Measurements from ENCODE around the gene PCDHGC3.

PCDHGC3 gene

DNA sequence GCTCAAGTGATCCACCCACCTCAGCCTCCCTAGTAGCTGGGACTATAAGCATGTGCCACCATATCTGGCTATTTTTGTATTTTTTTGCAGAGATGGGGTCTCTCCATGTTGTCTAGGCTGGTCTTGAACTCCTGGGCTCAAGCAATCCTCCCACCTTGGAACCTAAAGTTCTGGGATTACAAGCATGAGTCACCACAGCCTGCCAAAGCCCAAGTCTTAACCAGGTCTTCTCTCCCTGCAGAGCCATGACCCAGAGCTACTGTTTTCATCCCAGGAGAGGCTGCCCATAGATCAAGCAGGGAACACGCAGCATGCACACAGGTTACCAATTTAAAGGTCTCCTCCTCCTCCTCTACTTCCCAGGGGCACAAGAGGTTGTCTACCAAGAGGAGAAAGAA, 42.9 kb downstream of the PCDHGC3 start:
- POLR2A ChIA-PET: no interaction called here
- no peak for DNase-seq (ENCODE audit: extremely low spot score)
- CTCF ChIA-PET: interaction anchor here (1.4 kb wide), 1 partner anchor 11 kb away, joined by 4 read pairs; no protein-coding TSS in a partner anchor
- TF ChIP-seq SUZ12 (IDR thresholded peaks at IDR 0.05) (no peak), NFRKB (IDR thresholded peaks at IDR 0.05) (no peak), CTBP1 (IDR thresholded peaks at IDR 0.05; ENCODE audit: borderline replicate concordance) (no peak), FOXK2 (IDR thresholded peaks at IDR 0.05) (no peak), ARNT (IDR thresholded peaks at IDR 0.05) (no peak), ZNF384 (IDR thresholded peaks at IDR 0.05) (no peak), L3MBTL2 (conservative IDR thresholded peaks at IDR 0.05) (no peak), SP1 (IDR thresholded peaks at IDR 0.05) (no peak), HDGF (IDR thresholded peaks at IDR 0.05; ENCODE audit: borderline replicate concordance) (no peak), ELF4 (IDR thresholded peaks at IDR 0.05) (no peak), BHLHE40 (IDR thresholded peaks at IDR 0.05; ENCODE audit: borderline replicate concordance) (no peak), TARDBP (IDR thresholded peaks at IDR 0.05) (no peak), FOXM1 (IDR thresholded peaks at IDR 0.05; ENCODE audit: borderline replicate concordance) (no peak), LEF1 (IDR thresholded peaks at IDR 0.05; ENCODE audit: borderline replicate concordance) (no peak), FOXA1 (IDR thresholded peaks at IDR 0.05) (no peak)
- TF ChIP-seq, protein P1, sequence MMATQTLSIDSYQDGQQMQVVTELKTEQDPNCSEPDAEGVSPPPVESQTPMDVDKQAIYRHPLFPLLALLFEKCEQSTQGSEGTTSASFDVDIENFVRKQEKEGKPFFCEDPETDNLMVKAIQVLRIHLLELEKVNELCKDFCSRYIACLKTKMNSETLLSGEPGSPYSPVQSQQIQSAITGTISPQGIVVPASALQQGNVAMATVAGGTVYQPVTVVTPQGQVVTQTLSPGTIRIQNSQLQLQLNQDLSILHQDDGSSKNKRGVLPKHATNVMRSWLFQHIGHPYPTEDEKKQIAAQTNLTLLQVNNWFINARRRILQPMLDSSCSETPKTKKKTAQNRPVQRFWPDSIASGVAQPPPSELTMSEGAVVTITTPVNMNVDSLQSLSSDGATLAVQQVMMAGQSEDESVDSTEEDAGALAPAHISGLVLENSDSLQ (IDR thresholded peaks at IDR 0.05): no peak

DNA sequence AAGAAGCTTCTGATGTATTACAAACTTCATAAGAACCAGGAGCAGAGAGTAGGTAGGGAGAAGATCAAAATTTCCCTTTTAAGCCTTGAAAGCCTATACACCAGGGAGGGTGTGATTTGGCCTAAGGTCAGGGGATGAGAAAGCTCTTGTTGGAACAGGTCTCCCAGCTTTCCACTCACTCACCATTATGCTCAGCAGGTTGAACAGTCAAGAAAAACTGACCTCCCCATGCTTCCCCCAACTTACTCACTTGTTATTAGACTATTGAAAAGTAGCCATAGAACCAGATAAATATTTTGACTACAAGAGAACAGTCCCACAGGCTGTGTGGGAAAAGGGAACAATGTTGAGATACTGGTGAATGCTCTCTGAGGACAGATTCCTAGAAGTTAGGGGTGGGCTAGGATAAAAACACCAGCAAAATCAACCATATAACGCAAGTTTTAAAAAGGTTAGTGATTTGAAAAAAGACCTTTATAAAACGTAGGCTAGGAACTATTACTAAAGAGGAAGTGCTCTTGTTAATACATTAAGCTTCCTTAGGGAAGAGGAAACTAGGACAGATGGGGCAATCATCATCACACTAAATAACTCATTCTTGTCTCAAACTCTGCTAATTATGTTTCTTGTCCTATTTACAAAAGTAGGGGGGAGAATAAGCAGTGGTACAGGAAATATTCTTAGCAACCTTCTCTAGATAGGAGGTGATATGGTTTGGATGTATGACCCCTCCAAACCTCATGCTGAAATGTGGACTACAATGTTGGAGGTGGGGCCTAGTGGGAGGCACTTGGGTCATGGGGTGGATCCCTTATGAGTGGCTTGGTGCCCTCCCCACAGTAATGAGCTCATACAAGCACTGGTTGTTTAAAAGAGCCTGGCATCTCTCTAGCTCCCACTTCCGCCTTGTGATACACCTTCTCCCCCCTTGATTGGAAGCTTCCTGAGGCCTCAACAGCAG, 44.1 kb downstream of the PCDHGC3 start:
- ChIA-PET POLR2A (interaction anchor here (1.4 kb wide), 1 partner anchor 44 kb away, joined by 5 read pairs; no protein-coding TSS in a partner anchor), CTCF (interaction anchor here (0.6 to 1.4 kb wide), 3 partner anchors 12 to 132 kb away, joined by 3 to 4 read pairs (median 3); no protein-coding TSS in a partner anchor)
- TF ChIP-seq FOXM1 (IDR thresholded peaks at IDR 0.05; ENCODE audit: borderline replicate concordance): no peak
- no peak for TF ChIP-seq ELF4 (IDR thresholded peaks at IDR 0.05)
- no peak for TF ChIP-seq HDGF (IDR thresholded peaks at IDR 0.05; ENCODE audit: borderline replicate concordance)
- no peak for TF ChIP-seq ZNF384 (IDR thresholded peaks at IDR 0.05)
- TF ChIP-seq FOXA1 (IDR thresholded peaks at IDR 0.05): no peak
- no peak for TF ChIP-seq CTBP1 (IDR thresholded peaks at IDR 0.05; ENCODE audit: borderline replicate concordance)
- no peak for DNase-seq (ENCODE audit: extremely low spot score)

DNA sequence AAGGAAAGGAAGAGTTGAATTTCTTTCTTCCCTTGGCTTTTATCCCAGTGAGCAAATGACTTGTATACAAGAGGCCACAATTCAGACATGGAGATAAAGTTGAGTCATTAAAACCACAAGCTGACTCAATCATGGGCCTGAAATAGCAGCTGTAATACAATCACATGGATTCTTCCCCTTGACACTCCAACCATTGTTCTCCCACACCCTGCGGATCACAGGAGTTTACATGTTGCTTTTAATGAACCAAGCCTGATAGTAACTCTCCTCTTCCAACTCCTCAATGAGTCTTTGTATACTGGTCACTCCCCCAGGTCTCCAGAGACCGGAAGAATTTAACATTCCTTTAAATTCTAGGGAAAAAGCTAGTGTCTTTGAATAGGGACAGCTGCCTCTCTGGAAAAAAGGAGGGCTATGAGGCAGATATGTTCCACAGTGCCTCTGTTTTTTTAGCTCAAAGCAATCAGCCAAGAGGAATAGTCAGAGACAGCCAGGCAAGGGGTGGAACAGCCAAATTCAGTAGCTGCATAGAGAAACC, 45.5 kb downstream of the PCDHGC3 start:
- TF ChIP-seq SUZ12 (IDR thresholded peaks at IDR 0.05) (no peak), NFRKB (IDR thresholded peaks at IDR 0.05) (no peak), ZNF384 (IDR thresholded peaks at IDR 0.05) (no peak), FOXK2 (IDR thresholded peaks at IDR 0.05) (no peak), SP1 (IDR thresholded peaks at IDR 0.05) (no peak), FOXM1 (IDR thresholded peaks at IDR 0.05; ENCODE audit: borderline replicate concordance) (no peak)
- no peak for DNase-seq (ENCODE audit: extremely low spot score)
- ChIA-PET CTCF (interaction anchor here (0.7 to 1.4 kb wide), 6 partner anchors 12 to 287 kb away, joined by 3 to 4 read pairs (median 3); partner anchors contain the start of gene PCDHGA6), POLR2A (interaction anchor here (1.2 to 1.4 kb wide), 2 partner anchors 46 to 201 kb away, joined by 3 to 5 read pairs; partner anchors contain the start of gene TAF7)

DNA sequence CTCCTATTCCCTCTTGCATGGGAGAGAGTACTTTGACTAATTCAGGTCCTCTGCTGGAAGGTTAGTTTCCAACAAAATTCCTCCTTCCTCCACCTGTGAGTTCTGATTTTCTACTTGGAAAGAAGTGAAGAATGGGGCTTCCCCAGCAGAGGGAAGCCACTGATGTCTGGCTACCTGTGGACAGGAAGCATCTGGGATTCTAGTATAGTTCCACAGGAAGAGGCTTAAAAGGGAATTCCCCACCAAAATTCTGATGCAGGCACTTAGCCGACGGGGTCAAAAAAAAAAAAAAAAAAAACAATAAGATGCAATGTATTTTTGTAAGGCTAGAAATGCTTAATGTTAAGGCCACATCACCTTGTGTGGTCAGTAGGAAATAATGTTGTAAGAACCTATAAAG, 46.5 kb downstream of the PCDHGC3 start:
- TF ChIP-seq TARDBP (IDR thresholded peaks at IDR 0.05): no peak
- TF ChIP-seq NFRKB (IDR thresholded peaks at IDR 0.05): no peak
- no peak for TF ChIP-seq ELF4 (IDR thresholded peaks at IDR 0.05)
- TF ChIP-seq, protein P1 (IDR thresholded peaks at IDR 0.05): no peak
- no peak for TF ChIP-seq CTBP1 (IDR thresholded peaks at IDR 0.05; ENCODE audit: borderline replicate concordance)
- no peak for TF ChIP-seq L3MBTL2 (conservative IDR thresholded peaks at IDR 0.05)
- TF ChIP-seq FOXM1 (IDR thresholded peaks at IDR 0.05; ENCODE audit: borderline replicate concordance): no peak
- DNase-seq (ENCODE audit: extremely low spot score): no peak
- POLR2A ChIA-PET: no interaction called here
- CTCF ChIA-PET: no interaction called here

DNA sequence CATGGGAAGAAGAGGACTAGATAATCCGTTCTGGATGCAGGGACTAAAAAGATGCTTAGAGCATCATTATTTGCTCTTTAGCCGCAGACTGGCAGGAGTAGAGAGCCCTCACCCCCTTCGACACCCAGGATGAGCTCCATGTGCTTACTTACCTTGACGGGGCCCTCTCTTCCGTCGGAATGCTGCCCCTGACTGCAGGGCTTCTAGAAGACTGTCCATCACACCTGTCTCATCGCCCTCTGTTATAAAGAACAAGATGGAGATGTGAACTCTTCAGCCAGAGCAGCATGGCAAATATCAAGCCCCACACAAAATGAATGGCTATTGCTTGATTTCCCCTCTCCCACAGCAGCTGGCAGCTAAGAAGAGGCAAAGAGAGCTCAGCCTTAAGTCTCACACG, 48.2 kb downstream of the PCDHGC3 start:
- CTCF ChIA-PET: interaction anchor here (0.6 to 2.4 kb wide), 13 partner anchors 9 to 1355 kb away, joined by 3 to 18 read pairs (median 4); partner anchors contain the start of genes PCDHB8, PCDHGA11, PCDHGA12 and PCDHGC5
- no peak for DNase-seq (ENCODE audit: extremely low spot score)
- no peak for TF ChIP-seq SP1 (IDR thresholded peaks at IDR 0.05)
- TF ChIP-seq FOXA1 (IDR thresholded peaks at IDR 0.05): no peak
- TF ChIP-seq ARNT (IDR thresholded peaks at IDR 0.05): no peak
- TF ChIP-seq CTBP1 (IDR thresholded peaks at IDR 0.05; ENCODE audit: borderline replicate concordance): no peak
- TF ChIP-seq ELF4 (IDR thresholded peaks at IDR 0.05): no peak
- TF ChIP-seq TARDBP (IDR thresholded peaks at IDR 0.05): no peak
- POLR2A ChIA-PET: no interaction called here

DNA sequence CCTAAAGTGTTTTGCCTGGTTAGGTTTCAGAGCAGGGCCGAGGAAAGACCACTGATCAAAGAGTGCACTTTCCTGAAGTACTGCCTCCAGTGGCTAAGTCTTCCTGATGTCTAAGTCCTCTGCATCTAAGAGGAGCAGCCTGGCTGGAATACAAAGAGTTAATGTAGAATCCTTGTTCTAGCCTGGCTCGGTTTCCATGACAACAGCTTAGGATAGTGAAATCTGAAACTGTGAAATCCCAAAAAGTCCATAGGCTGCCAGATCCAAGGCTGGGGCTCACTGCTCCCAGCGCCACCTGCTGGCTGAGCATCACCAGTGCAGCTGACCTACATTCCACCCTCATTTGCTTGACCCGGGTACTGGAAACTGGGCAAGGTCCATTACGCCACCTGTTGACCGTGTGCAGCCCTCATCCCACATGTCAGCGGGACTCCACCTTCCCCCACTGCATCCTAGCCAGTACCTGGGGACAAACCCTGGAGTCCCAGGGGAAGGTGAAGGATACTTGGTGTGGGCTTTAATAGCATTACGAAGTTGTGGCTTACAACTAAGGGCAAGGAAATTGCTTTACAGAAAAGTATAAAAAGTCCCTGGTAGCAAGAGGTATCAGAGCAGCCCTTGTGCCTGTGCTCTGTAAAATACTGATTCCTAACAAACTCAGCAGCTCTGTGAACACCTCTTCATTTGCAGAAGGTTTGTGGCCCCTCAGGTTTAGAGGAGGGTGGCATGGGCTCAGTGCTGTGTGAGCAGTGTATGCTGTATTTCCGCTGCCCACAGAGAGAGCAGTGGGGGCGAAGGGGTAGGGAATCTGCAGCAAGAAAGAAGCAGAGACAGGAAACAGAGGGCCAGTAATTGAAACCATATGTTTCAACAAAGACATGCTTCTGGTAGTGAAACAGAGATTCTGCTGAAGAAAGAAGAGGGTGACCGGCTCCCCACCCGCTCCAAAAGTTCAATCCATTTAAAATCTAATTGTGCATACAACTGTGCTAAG, 49.1 kb downstream of the PCDHGC3 start:
- CTCF ChIA-PET: interaction anchor here (0.6 to 2.4 kb wide), 15 partner anchors 9 to 1356 kb away, joined by 3 to 18 read pairs (median 4); partner anchors contain the start of genes PCDHB8, PCDHGA11, PCDHGA12 and PCDHGC5
- DNase-seq (ENCODE audit: extremely low spot score): peak; percentile 88
- POLR2A ChIA-PET: no interaction called here
- TF ChIP-seq ELF4 (IDR thresholded peaks at IDR 0.05) (no peak), FOXM1 (IDR thresholded peaks at IDR 0.05; ENCODE audit: borderline replicate concordance) (no peak), BHLHE40 (IDR thresholded peaks at IDR 0.05; ENCODE audit: borderline replicate concordance) (no peak), ARNT (IDR thresholded peaks at IDR 0.05) (no peak), L3MBTL2 (conservative IDR thresholded peaks at IDR 0.05) (no peak), CTBP1 (IDR thresholded peaks at IDR 0.05; ENCODE audit: borderline replicate concordance) (no peak), SUZ12 (IDR thresholded peaks at IDR 0.05) (no peak), FOXA1 (IDR thresholded peaks at IDR 0.05) (no peak), ZNF384 (IDR thresholded peaks at IDR 0.05) (no peak), SP1 (IDR thresholded peaks at IDR 0.05) (no peak)
- TF ChIP-seq, protein P1 (IDR thresholded peaks at IDR 0.05): no peak
